ENCODE results near the gene GNAS.

GRCh38 chr20:58901488-58902402 is 49.2 kb downstream of the GNAS start:
- TF ChIP-seq, protein P1, sequence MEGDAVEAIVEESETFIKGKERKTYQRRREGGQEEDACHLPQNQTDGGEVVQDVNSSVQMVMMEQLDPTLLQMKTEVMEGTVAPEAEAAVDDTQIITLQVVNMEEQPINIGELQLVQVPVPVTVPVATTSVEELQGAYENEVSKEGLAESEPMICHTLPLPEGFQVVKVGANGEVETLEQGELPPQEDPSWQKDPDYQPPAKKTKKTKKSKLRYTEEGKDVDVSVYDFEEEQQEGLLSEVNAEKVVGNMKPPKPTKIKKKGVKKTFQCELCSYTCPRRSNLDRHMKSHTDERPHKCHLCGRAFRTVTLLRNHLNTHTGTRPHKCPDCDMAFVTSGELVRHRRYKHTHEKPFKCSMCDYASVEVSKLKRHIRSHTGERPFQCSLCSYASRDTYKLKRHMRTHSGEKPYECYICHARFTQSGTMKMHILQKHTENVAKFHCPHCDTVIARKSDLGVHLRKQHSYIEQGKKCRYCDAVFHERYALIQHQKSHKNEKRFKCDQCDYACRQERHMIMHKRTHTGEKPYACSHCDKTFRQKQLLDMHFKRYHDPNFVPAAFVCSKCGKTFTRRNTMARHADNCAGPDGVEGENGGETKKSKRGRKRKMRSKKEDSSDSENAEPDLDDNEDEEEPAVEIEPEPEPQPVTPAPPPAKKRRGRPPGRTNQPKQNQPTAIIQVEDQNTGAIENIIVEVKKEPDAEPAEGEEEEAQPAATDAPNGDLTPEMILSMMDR (IDR thresholded peaks at IDR 0.05) = no peak
- TF ChIP-seq POLR2A (IDR thresholded peaks at IDR 0.05) = no peak
